Liver (tissue), 9 donors: Measurements from ENCODE around the gene GPX4. TPM values are rescaled to one million over a fixed set of nuclear protein-coding genes. Genes with fewer than 3 reads are reported as not detected.

Experiments used
- DNase-seq: peaks from one replicate; pipeline ENCODE4 v3.0.0-alpha.2; 2017; ENCODE audit warnings: low spot score
- H3K27ac ChIP-seq, 2 donors: one replicate each; pipeline ENCODE4 v1.7.0; 2013; ENCODE audit warnings: inconsistent platforms in 2 of 2, low read length in 2 of 2, control low read depth in 1 of 2, low read depth in 1 of 2, mild to moderate bottlenecking in 1 of 2
- H3K27me3 ChIP-seq, 4 donors: one replicate each; pipeline versions ENCODE4 v1.6.1 to v1.7.0; 2013; ENCODE audit warnings: low read length in 3 of 4, inconsistent platforms in 1 of 4, mild to moderate bottlenecking in 1 of 4, moderate library complexity in 1 of 4; ENCODE audit not compliant: control insufficient read depth in 4 of 4, insufficient read depth in 4 of 4
- H3K36me3 ChIP-seq, 4 donors: one replicate each; pipeline versions ENCODE4 v1.6.1 to v1.7.0; 2013; ENCODE audit warnings: low read length in 3 of 4, mild to moderate bottlenecking in 3 of 4, low read depth in 1 of 4, moderate library complexity in 1 of 4; ENCODE audit not compliant: control insufficient read depth in 4 of 4, insufficient read depth in 3 of 4
- H3K4me1 ChIP-seq, 4 donors: one replicate each; pipeline versions ENCODE4 v1.6.1 to v1.7.0; 2013; ENCODE audit warnings: low read length in 3 of 4, mild to moderate bottlenecking in 3 of 4, moderate library complexity in 1 of 4; ENCODE audit not compliant: control insufficient read depth in 4 of 4, insufficient read depth in 4 of 4
- H3K4me3 ChIP-seq, 3 donors: one replicate each; pipeline versions ENCODE4 v1.6.1 to v1.7.0; 2013; ENCODE audit warnings: low read length in 3 of 3, control low read depth in 1 of 3, low read depth in 1 of 3, mild to moderate bottlenecking in 1 of 3
- H3K9ac ChIP-seq, 2 donors: one replicate each; pipeline ENCODE4 v1.7.0; 2013; ENCODE audit warnings: low read length in 2 of 2, mild to moderate bottlenecking in 2 of 2, moderate library complexity in 2 of 2, control low read depth in 1 of 2, low read depth in 1 of 2
- H3K9me3 ChIP-seq, 4 donors: one replicate each; pipeline versions ENCODE4 v1.6.1 to v1.7.0; 2013; ENCODE audit warnings: low read length in 3 of 4; ENCODE audit not compliant: control insufficient read depth in 4 of 4
- EGR1 ChIP-seq, 2 donors: IDR thresholded peaks; 2 replicates each; pipeline ENCODE4 v1.6.1; 2016 to 2018; ENCODE audit warnings: antibody characterized with exemption in 2 of 2, low read depth in 2 of 2
- FOXA1 ChIP-seq: IDR thresholded peaks from 2 replicates; pipeline ENCODE4 v1.6.1; 2016; ENCODE audit warnings: antibody characterized with exemption
- FOXA2 ChIP-seq: IDR thresholded peaks from 2 replicates; pipeline ENCODE4 v1.6.1; 2016; ENCODE audit warnings: antibody characterized with exemption
- GABPA ChIP-seq, 2 donors: IDR thresholded peaks in 1 of 2; conservative IDR thresholded peaks in 1 of 2; 2 replicates each; pipeline ENCODE4 v1.6.1; 2016; ENCODE audit warnings: antibody characterized with exemption in 2 of 2, mild to moderate bottlenecking in 1 of 2, moderate library complexity in 1 of 2
- HNF4A ChIP-seq, 2 donors: conservative IDR thresholded peaks; 2 replicates each; pipeline ENCODE4 v1.6.1; 2016; ENCODE audit warnings: antibody characterized with exemption in 2 of 2, mild to moderate bottlenecking in 2 of 2
- HNF4G ChIP-seq: IDR thresholded peaks from 2 replicates; pipeline ENCODE4 v1.6.1; 2016; ENCODE audit warnings: antibody characterized with exemption
- JUND ChIP-seq, 2 donors: IDR thresholded peaks; 2 replicates each; pipeline ENCODE4 v1.6.1; 2016; ENCODE audit warnings: antibody characterized with exemption in 2 of 2
- NR2F2 ChIP-seq: IDR thresholded peaks from 2 replicates; pipeline ENCODE4 v1.6.1; 2016; ENCODE audit warnings: antibody characterized with exemption
- RAD21 ChIP-seq, 2 donors: IDR thresholded peaks; 2 replicates each; pipeline ENCODE4 v1.6.1; 2016; ENCODE audit warnings: antibody characterized with exemption in 2 of 2, mild to moderate bottlenecking in 2 of 2
- RXRA ChIP-seq, 2 donors: IDR thresholded peaks; 2 replicates each; pipeline ENCODE4 v1.6.1; 2017 to 2018; ENCODE audit warnings: antibody characterized with exemption in 2 of 2, mild to moderate bottlenecking in 1 of 2
- SP1 ChIP-seq: IDR thresholded peaks from 2 replicates; pipeline ENCODE4 v1.6.1; 2018; ENCODE audit warnings: antibody characterized with exemption, mild to moderate bottlenecking
- TAF1 ChIP-seq: conservative IDR thresholded peaks from 2 replicates; pipeline ENCODE4 v1.6.1; 2016; ENCODE audit warnings: antibody characterized with exemption, mild to moderate bottlenecking
- YY1 ChIP-seq: IDR thresholded peaks from 2 replicates; pipeline ENCODE4 v1.6.1; 2016; ENCODE audit warnings: antibody characterized with exemption, mild to moderate bottlenecking
- WGBS: extraction: QIAGEN DNeasy Blood & Tissue Kit; methylation state at CpG from one replicate; pipeline ENCODE4 v1.1.7; 2013; 5-methylcytosine and 5-hydroxymethylcytosine counted together
- polyA plus RNA-seq, 2 donors: library from polyadenylated mRNA; stranded (reverse) in 1 of 2; unstranded in 1 of 2; fragments of 200-250 nt in 1 of 2; fragments of >200 nt in 1 of 2; fragmentation: Nextera tagmentation in 1 of 2; extraction: Ambion mirVana in 1 of 2; gene quantifications; one replicate each; pipeline versions ENCODE4 v1.2.1 to v1.2.3, GENCODE V29; 2013 to 2015
- total RNA-seq, 2 donors: library from RNA; depleted of rRNA; stranded (reverse); fragments of >200 nt; gene quantifications; one replicate each; pipeline ENCODE4 v1.2.3, GENCODE V29; 2014
- TF ChIP-seq, protein P1 (sequence below): IDR thresholded peaks from 2 replicates; pipeline ENCODE4 v1.6.1; 2016; ENCODE audit warnings: antibody characterized with exemption, mild to moderate bottlenecking
- TF ChIP-seq, protein P2 (sequence below): IDR thresholded peaks from 2 replicates; pipeline ENCODE4 v1.6.1; 2016; ENCODE audit warnings: antibody characterized with exemption
- TF ChIP-seq, protein P3 (sequence below): IDR thresholded peaks from 2 replicates; pipeline ENCODE4 v1.6.1; 2016; ENCODE audit warnings: antibody characterized with exemption
- TF ChIP-seq, protein P4 (sequence below): fragments of 150-350 bp; IDR thresholded peaks from 2 replicates; pipeline ENCODE4 v1.5.1; 2017; ENCODE audit warnings: improper control_type of control experiment, low read depth, low read length; ENCODE audit not compliant: missing input control
- TF ChIP-seq, protein P5 (sequence below): IDR thresholded peaks from 2 replicates; pipeline ENCODE4 v1.6.1; 2016; ENCODE audit warnings: antibody characterized with exemption
- donor health status: healthy.
- donor health status: healthy.
- donor health status: healthy.
- donor health status: healthy.
- donor health status: healthy.

Gene GPX4
- total and polyA plus RNA-seq, 4 donors = 122 to 558 (median 298) TPM

DNA sequence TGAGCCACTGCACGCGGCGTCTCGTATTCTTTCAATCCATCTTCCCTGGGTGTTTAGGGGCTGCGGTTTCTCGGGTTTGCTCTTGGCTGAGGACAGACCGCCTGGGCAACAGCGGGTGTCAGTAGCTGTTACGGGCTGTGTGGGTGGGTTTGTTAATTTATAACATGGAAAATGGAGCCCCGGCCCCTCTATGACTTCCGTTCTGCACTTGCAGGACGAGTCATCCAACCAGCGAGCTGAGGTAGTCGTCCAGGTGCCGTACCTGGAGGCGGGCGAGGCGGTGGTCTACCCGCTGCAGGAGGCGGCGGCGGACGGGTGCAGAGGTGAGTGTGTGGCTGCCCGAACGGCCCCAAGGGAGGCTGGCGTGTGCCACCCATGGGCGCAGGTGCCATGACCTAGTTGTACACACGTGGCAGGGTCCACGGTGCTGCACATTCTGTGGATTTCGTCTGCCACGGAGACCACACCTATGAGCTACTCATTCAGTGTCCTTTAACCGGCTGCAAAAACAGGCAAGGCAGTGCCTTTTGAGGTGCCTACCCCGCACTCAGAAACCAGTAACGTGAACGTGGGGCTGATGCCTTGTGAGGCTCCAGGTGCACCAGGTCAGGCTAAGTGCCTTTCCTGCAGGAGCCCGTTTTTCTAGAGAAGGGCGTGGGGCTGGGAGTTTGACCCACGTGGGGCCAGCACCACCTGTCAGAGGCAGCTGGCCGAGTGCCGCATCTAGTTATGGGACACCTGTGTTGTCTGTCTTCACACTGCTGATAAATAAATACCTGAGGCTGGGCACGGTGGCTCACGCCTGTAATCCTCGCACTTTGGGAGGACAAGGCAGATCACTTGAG is 19.5 kb upstream of the GPX4 start:
- Histone ChIP-seq H3K4me1 (peaks cover 3 to 31% (median 10%) of the 10 kb centered on the region in 4 donors), H3K9me3 (no peaks in the 10 kb centered on the region), H3K9ac (no peak overlapping the region), H3K4me3 (no peak overlapping the region), H3K27me3 (no peaks in the 10 kb centered on the region), H3K36me3 (peaks cover 7 to 16% (median 10%) of the 10 kb centered on the region in 4 donors), H3K27ac (no peak overlapping the region)
- no peak for TF ChIP-seq RXRA (IDR thresholded peaks at IDR 0.05)
- TF ChIP-seq, protein P1, sequence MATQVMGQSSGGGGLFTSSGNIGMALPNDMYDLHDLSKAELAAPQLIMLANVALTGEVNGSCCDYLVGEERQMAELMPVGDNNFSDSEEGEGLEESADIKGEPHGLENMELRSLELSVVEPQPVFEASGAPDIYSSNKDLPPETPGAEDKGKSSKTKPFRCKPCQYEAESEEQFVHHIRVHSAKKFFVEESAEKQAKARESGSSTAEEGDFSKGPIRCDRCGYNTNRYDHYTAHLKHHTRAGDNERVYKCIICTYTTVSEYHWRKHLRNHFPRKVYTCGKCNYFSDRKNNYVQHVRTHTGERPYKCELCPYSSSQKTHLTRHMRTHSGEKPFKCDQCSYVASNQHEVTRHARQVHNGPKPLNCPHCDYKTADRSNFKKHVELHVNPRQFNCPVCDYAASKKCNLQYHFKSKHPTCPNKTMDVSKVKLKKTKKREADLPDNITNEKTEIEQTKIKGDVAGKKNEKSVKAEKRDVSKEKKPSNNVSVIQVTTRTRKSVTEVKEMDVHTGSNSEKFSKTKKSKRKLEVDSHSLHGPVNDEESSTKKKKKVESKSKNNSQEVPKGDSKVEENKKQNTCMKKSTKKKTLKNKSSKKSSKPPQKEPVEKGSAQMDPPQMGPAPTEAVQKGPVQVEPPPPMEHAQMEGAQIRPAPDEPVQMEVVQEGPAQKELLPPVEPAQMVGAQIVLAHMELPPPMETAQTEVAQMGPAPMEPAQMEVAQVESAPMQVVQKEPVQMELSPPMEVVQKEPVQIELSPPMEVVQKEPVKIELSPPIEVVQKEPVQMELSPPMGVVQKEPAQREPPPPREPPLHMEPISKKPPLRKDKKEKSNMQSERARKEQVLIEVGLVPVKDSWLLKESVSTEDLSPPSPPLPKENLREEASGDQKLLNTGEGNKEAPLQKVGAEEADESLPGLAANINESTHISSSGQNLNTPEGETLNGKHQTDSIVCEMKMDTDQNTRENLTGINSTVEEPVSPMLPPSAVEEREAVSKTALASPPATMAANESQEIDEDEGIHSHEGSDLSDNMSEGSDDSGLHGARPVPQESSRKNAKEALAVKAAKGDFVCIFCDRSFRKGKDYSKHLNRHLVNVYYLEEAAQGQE = no peak
- TF ChIP-seq, protein P2, sequence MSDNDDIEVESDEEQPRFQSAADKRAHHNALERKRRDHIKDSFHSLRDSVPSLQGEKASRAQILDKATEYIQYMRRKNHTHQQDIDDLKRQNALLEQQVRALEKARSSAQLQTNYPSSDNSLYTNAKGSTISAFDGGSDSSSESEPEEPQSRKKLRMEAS = no peak
- no peak for TF ChIP-seq NR2F2
- TF ChIP-seq HNF4A (conservative IDR thresholded peaks at IDR 0.05) = no peak
- TF ChIP-seq EGR1 (IDR thresholded peaks at IDR 0.05; ENCODE audit: low read depth in 2 of 2) = no peak
- no peak for TF ChIP-seq JUND (IDR thresholded peaks at IDR 0.05)
- no peak for TF ChIP-seq GABPA (IDR thresholded peaks at IDR 0.05 in 1 of 2, conservative IDR thresholded peaks at IDR 0.05 in 1 of 2)
- TF ChIP-seq HNF4G = no peak
- no peak for TF ChIP-seq SP1
- no peak for TF ChIP-seq FOXA1
- TF ChIP-seq TAF1 = no peak
- TF ChIP-seq, protein P3, sequence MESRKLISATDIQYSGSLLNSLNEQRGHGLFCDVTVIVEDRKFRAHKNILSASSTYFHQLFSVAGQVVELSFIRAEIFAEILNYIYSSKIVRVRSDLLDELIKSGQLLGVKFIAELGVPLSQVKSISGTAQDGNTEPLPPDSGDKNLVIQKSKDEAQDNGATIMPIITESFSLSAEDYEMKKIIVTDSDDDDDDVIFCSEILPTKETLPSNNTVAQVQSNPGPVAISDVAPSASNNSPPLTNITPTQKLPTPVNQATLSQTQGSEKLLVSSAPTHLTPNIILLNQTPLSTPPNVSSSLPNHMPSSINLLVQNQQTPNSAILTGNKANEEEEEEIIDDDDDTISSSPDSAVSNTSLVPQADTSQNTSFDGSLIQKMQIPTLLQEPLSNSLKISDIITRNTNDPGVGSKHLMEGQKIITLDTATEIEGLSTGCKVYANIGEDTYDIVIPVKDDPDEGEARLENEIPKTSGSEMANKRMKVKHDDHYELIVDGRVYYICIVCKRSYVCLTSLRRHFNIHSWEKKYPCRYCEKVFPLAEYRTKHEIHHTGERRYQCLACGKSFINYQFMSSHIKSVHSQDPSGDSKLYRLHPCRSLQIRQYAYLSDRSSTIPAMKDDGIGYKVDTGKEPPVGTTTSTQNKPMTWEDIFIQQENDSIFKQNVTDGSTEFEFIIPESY = no peak
- TF ChIP-seq, protein P4, sequence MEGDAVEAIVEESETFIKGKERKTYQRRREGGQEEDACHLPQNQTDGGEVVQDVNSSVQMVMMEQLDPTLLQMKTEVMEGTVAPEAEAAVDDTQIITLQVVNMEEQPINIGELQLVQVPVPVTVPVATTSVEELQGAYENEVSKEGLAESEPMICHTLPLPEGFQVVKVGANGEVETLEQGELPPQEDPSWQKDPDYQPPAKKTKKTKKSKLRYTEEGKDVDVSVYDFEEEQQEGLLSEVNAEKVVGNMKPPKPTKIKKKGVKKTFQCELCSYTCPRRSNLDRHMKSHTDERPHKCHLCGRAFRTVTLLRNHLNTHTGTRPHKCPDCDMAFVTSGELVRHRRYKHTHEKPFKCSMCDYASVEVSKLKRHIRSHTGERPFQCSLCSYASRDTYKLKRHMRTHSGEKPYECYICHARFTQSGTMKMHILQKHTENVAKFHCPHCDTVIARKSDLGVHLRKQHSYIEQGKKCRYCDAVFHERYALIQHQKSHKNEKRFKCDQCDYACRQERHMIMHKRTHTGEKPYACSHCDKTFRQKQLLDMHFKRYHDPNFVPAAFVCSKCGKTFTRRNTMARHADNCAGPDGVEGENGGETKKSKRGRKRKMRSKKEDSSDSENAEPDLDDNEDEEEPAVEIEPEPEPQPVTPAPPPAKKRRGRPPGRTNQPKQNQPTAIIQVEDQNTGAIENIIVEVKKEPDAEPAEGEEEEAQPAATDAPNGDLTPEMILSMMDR = no peak
- no peak for TF ChIP-seq YY1
- no peak for TF ChIP-seq FOXA2
- TF ChIP-seq RAD21 (IDR thresholded peaks at IDR 0.05) = no peak
- TF ChIP-seq, protein P5, sequence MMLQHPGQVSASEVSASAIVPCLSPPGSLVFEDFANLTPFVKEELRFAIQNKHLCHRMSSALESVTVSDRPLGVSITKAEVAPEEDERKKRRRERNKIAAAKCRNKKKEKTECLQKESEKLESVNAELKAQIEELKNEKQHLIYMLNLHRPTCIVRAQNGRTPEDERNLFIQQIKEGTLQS = no peak
- no peak for DNase-seq
- 85% methylated on average over 43 of the region's 43 CpGs for WGBS
